Measurements from ENCODE around the gene ANXA8.
"Not testable (repeated sequence)": the region's sequence is repeated elsewhere in the genome, so short reads cannot be mapped to it uniquely, and the experiment has no call there.

The ANXA8 gene, protein sequence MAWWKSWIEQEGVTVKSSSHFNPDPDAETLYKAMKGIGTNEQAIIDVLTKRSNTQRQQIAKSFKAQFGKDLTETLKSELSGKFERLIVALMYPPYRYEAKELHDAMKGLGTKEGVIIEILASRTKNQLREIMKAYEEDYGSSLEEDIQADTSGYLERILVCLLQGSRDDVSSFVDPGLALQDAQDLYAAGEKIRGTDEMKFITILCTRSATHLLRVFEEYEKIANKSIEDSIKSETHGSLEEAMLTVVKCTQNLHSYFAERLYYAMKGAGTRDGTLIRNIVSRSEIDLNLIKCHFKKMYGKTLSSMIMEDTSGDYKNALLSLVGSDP

GRCh38 chr10:47483923-47484322, at the start of gene ANXA8:
ANXA8 (minus strand) TSS chr10:47484115; CDS start chr10:47483933, 182 bp downstream.
- DNase-seq (ENCODE audit: low spot score) = not testable (repeated sequence)

- DNase-seq (ENCODE audit: low spot score) = not testable (repeated sequence)
These were observed 39.6 kb upstream of the ANXA8 start, which contains the start of gene AGAP9 for GRCh38 chr10:47523475-47523874. AGAP9 (minus strand) TSS chr10:47523638; CDS start chr10:47523526, 112 bp downstream.

- not testable (repeated sequence) for DNase-seq (ENCODE audit: low spot score)
These were observed 18.4 kb upstream of the ANXA8 start for GRCh38 chr10:47502313-47502712.

DNA sequence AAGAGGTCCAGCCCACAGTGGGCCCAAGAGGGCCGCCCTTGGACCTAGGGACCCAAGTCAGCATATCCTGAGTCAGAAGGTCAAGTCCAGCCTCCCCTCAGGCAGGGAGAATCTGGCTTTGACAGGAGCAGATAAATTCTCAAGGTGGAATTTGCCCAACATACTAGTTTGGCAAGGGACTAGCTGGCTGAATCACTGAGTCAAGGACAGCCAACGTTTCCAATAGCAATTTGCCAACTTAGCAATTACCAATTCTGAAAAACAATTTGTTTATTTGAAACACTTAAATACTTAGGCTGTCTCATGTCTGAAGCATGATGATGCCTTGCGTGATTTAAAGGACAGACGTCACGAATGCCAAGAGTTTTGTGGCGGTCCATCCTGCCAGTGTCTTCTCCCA, 10.3 kb upstream of the ANXA8 start:
- not testable (repeated sequence) for DNase-seq (ENCODE audit: low spot score)

- not testable (repeated sequence) for DNase-seq (ENCODE audit: low spot score)
These were observed 7.7 kb upstream of the ANXA8 start, which contains the start of gene FAM25G for GRCh38 chr10:47491600-47491999. FAM25G (minus strand) TSS chr10:47491700; CDS start chr10:47491674, 26 bp downstream.

GRCh38 chr10:47489630-47490029, 5.7 kb upstream of the ANXA8 start:
- not testable (repeated sequence) for DNase-seq (ENCODE audit: low spot score)

- not testable (repeated sequence) for DNase-seq (ENCODE audit: low spot score)
These were observed 2.0 kb upstream of the ANXA8 start for GRCh38 chr10:47485943-47486342.

DNA sequence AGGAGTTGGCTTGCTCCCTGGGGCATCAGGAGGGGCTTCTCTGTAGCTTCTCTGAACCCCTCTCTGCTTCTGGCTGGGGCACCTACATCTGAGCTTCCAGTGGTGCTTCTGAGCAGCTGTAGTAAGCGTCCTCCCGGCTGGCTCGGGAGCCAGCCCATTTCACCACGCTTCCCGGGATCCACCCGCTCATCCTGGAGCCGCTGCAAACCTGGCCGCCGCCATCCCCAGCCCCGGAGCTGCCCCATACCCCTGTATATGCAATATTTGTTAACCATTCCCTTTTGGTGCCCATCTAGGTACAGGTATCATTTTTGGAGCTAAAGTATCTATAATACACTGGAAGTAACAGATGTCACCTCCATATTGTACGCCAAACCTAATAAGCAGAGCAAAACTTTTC, 871 bp upstream of the ANXA8 start:
- DNase-seq (ENCODE audit: low spot score) = not testable (repeated sequence)

GRCh38 chr10:47482367-47482766, 1.5 kb downstream of the ANXA8 start:
- not testable (repeated sequence) for DNase-seq (ENCODE audit: low spot score)

DNA sequence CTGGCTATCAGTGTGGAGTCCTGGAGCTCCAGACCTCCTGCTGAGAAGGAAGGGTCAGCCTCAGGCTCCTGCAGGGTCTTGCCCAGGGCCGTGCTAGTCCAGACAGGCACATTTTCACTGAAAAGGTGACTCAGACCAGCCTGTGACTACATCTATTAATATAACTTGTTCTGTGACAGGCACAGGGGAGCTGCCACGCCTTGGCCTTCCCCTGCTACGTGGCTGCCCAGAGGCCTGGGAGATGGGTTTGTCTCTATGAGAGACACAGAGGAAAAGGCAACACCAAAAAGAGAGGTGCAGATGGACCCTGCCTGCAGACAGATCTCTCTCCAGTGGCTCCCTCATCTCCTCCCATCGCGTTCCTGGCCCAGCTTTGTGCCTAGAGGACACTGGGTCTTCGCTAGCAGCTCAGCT, 2.1 kb downstream of the ANXA8 start:
- not testable (repeated sequence) for DNase-seq (ENCODE audit: low spot score)

DNA sequence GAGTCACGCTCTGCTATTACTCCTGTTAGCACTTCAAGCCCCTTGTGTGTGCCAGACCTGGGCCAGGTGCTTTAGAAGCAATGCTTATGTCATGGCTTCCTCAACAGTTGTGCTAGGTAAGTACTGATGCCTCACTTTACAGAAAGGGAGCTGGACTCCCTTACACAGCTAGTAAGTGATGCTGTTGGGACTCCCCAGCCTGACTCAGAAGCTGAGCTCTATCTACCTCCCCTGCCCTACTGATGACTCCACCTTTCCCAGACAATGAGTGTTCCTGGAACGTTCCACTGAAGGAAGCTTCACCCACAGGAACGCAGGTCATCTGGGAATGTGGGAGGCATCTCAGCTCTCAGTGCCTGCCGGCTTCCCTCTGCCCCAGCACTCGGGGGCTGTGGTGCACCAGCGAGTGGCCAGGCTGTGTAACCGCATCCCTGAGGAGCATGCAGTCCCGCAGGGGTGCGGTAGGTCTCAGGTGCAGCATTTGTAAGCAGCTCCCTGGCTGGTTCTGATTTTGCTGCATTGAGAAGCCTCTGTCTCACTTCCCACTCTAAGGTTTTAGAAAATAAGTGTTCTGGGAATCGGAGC, 2.6 kb downstream of the ANXA8 start:
- DNase-seq (ENCODE audit: low spot score) = not testable (repeated sequence)

GRCh38 chr10:47480133-47480532, 3.8 kb downstream of the ANXA8 start:
- not testable (repeated sequence) for DNase-seq (ENCODE audit: low spot score)

GRCh38 chr10:47478114-47478513, 5.8 kb downstream of the ANXA8 start:
- DNase-seq (ENCODE audit: low spot score) = not testable (repeated sequence)

- not testable (repeated sequence) for DNase-seq (ENCODE audit: low spot score)
These were observed 6.8 kb downstream of the ANXA8 start for GRCh38 chr10:47477078-47477477.

DNA sequence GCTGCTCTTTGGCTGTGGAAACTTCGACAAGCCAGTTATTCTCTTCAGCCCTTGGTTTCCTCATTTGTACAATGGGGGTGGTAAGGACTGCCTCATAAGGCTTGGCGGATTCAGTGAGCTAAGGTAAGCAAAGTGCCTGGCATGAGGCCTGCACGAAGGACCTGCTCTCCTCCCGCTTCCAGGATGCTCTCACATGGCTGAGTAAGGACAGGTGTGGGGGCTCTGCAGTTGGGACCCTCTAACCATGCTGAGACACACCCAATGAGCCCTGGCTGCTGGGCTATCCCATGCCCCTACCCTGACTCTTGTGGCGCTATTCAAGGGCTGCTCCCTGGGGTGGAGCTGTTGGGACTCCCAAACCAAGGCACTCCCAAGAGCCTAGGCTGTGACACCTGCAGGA, 8.8 kb downstream of the ANXA8 start:
- not testable (repeated sequence) for DNase-seq (ENCODE audit: low spot score)

GRCh38 chr10:47473516-47473915, 10.4 kb downstream of the ANXA8 start:
- not testable (repeated sequence) for DNase-seq (ENCODE audit: low spot score)

GRCh38 chr10:47472647-47473046, 11.3 kb downstream of the ANXA8 start:
- DNase-seq (ENCODE audit: low spot score) = not testable (repeated sequence)

GRCh38 chr10:47472072-47472471, 11.8 kb downstream of the ANXA8 start:
- not testable (repeated sequence) for DNase-seq (ENCODE audit: low spot score)

DNA sequence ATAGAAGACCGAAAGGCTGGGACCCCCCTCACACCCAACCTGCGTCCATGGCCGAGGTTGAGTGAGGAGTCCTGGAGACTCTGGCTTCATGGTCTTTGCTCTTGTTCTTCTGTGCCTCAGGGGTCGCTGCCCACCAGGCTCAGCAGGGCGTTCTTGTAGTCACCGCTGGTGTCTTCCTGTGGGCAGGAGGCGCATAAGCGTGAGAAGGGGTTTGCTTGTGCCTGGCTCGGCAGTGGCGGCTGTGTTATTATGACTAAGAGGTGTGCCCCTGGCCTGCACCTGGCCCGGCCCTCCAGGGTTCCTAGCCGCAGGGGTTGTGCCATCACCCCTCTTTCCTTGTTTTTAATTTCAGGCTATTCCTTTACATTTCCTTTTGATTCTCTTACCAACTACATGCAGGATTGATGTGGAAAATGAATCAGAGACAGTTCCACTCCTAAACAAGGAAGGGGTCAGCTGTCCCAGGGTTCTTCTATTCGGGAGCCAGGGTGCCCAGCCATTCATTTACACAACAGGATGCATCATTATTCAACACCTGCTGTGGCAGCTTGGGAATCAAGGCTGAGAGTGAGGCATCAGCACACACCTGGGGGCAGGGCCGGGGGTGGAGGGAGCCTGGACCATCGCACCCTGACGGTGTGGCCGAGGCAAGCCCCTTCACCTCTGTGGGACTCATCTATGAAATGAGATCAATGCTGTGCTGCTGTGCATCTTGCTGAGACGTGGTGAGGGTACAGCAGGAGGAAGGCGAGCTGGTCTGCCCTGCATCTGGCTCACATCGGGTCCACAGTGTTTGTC, 15.0 kb downstream of the ANXA8 start:
- DNase-seq (ENCODE audit: low spot score) = not testable (repeated sequence)

DNA sequence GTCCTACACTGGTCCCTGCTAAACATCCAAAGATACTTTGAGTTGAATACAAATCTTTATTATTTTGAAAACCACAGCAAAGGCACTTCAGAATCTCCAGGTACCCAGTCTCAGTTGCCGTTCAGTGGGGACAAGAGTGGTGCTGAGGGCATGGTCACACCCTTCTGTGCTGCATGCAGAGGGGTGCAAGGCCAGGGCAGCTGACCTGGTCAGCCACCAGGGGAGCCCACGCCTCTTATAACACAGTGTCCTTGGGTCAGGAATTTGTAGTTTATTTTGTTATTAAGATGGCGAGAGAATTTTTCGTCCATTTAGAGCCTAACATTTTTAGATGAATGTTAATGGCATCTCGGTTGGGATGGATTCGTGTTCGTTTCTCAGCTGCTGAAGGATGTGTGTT, 16.0 kb downstream of the ANXA8 start:
- DNase-seq (ENCODE audit: low spot score) = not testable (repeated sequence)

- not testable (repeated sequence) for DNase-seq (ENCODE audit: low spot score)
These were observed 16.5 kb downstream of the ANXA8 start for GRCh38 chr10:47467458-47467857.

GRCh38 chr10:47465216-47465917, 18.5 kb downstream of the ANXA8 start:
- not testable (repeated sequence) for DNase-seq (ENCODE audit: low spot score)

All from CD4-positive, alpha-beta T cell treated with Interleukin-6 at 100 ng/mL for 8 hours (primary cell).